ENCODE data around the gene SUN1. TPM values are rescaled to one million over a fixed set of nuclear protein-coding genes. Genes with fewer than 3 reads are reported as not detected.

The SUN1 gene
- total RNA-seq, 1 donor from 2014 or later = 207 TPM

- DNase-seq (ENCODE audit: low spot score) (no peak), ATAC-seq (no peak)
- intact Hi-C loops (cut with DNase I) = no loop called here
Measured at GRCh38 chr7:849145-849544, 16.9 kb downstream of the SUN1 start.

DNA sequence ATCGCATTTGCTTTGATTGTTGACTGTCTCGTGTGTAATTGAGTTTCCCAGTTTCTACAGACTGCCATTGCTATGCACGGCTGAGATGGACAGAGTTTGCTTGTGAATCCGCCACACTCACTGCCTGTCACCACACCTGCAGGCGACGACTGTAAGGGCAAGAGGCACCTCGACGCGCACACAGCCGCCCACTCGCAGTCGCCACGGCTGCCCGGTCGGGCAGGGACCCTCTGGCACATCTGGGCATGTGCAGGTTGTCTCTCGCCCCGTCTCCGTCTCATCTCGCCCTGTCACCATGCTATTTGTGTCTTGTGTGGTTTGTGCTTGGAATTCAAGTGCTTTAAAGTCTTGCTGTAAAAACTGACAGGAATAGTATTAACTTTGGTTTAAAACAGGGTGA lies 17.5 kb downstream of the SUN1 start:
- DNase-seq (ENCODE audit: low spot score) = no peak
- ATAC-seq = no peak

DNA sequence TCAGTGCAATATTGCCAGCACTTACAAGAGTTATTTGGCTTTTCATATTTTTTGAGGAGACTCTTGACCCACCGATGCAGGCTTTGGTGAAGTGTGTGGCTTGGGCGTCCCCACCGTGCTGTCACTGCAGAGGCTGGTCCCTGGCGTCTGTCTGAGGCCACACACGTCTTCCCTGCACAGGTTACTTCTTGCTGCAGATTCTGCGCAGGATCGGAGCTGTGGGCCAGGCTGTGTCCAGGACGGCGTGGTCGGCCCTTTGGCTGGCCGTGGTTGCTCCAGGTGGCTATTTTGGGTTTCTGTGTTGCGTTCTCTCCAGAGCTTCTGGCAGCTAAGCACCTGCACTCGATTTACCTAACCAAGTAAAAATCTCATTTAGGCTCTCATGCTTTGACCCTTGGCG lies 18.9 kb downstream of the SUN1 start:
- ATAC-seq (no peak), DNase-seq (ENCODE audit: low spot score) (no peak)
- intact Hi-C loops (cut with DNase I) = no loop called here

More for the DNA sequence above, 17.5 kb downstream of the SUN1 start:
- intact Hi-C loops (cut with DNase I) = no loop called here

- intact Hi-C loops (cut with DNase I) = no loop called here
- DNase-seq (ENCODE audit: low spot score) (no peak), ATAC-seq (no peak)
Measured at GRCh38 chr7:853366-854117, 21.3 kb downstream of the SUN1 start.

- ATAC-seq (no peak), DNase-seq (ENCODE audit: low spot score) (no peak)
- intact Hi-C loops (cut with DNase I) = no loop called here
Measured at GRCh38 chr7:854118-854775, 22.0 kb downstream of the SUN1 start.

- intact Hi-C loops (cut with DNase I) = no loop called here
- DNase-seq (ENCODE audit: low spot score) (no peak), ATAC-seq (no peak)
Measured at GRCh38 chr7:855686-856369, 23.6 kb downstream of the SUN1 start.

- DNase-seq (ENCODE audit: low spot score) (no peak), ATAC-seq (no peak)
- intact Hi-C loops (cut with DNase I) = no loop called here
Measured at GRCh38 chr7:856444-857095, 24.3 kb downstream of the SUN1 start.

GRCh38 chr7:857661-858060 lies 25.4 kb downstream of the SUN1 start:
- ATAC-seq (no peak), DNase-seq (ENCODE audit: low spot score) (no peak)
- intact Hi-C loops (cut with DNase I) = no loop called here

- intact Hi-C loops (cut with DNase I) = loop anchor here (10.0 kb wide), 1 partner anchor 75 kb away; no protein-coding TSS in a partner anchor
- peak; percentile 27 for ATAC-seq
- DNase-seq (ENCODE audit: low spot score) = no peak
Measured at GRCh38 chr7:859359-860030, 27.2 kb downstream of the SUN1 start.

GRCh38 chr7:860149-860548 lies 27.9 kb downstream of the SUN1 start:
- intact Hi-C loops (cut with DNase I) = loop anchor here (10.0 kb wide), 1 partner anchor 75 kb away; no protein-coding TSS in a partner anchor

DNA sequence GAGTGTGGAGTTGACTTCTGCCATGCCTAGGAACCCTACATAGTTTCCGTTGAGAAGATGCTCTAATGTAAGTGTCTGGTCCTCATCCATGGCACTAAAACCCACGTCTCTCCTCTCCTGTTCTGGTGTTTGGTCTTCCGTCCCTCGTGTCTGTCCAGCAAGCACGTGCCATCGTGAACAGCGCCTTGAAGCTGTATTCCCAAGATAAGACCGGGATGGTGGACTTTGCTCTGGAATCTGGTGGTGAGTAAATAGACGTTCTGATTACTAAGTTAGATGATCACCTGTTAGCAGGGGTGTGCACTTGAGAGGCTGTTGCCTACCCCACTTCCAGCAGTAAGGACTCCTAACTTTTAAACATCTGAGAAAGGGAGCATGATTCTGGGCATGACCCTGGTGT lies 28.9 kb downstream of the SUN1 start:
- DNase-seq (ENCODE audit: low spot score) (no peak), ATAC-seq (no peak)
- intact Hi-C loops (cut with DNase I) = loop anchor here (10.0 kb wide), 1 partner anchor 76 kb away; no protein-coding TSS in a partner anchor

More at GRCh38 chr7:860149-860548, 27.9 kb downstream of the SUN1 start:
- no peak for DNase-seq (ENCODE audit: low spot score)
- ATAC-seq = no peak

- DNase-seq (ENCODE audit: low spot score) (no peak), ATAC-seq (no peak)
- intact Hi-C loops (cut with DNase I) = loop anchor here (10.0 kb wide), 1 partner anchor 77 kb away; no protein-coding TSS in a partner anchor
Measured at GRCh38 chr7:862157-862556, 29.9 kb downstream of the SUN1 start.

- DNase-seq (ENCODE audit: low spot score) = no peak
- ATAC-seq = no peak
- intact Hi-C loops (cut with DNase I) = loop anchor here (10.0 kb wide), 1 partner anchor 78 kb away; no protein-coding TSS in a partner anchor
Measured at GRCh38 chr7:863106-863505, 30.8 kb downstream of the SUN1 start.

- DNase-seq (ENCODE audit: low spot score) (no peak), ATAC-seq (no peak)
- intact Hi-C loops (cut with DNase I) = loop anchor here (10.0 kb wide), 1 partner anchor 81 kb away; no protein-coding TSS in a partner anchor
Measured at GRCh38 chr7:865921-866320, 33.6 kb downstream of the SUN1 start.

DNA sequence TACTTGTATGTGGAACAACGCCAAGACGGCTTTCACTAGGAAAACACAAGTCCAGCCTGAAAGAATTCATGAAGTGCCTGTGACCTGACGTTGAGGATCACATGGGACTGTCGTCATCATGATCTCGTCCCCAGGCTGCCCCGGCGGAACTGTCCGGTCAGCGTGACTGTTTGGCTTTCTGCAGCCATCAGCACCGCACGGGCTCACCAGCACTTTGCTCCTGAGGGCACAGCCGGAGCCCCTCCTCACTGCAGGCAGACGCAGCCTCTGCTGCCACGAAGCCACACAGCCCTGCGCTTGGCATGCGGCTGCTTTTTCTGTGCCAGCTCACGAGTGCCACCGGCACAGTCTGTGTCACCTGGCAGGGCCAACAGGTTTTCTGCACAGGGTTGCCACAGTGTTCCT lies 34.7 kb downstream of the SUN1 start:
- ATAC-seq = peak; percentile 87
- intact Hi-C loops (cut with DNase I) = loop anchor here (10.0 kb wide), 1 partner anchor 82 kb away; no protein-coding TSS in a partner anchor
- peak; percentile 79 for DNase-seq (ENCODE audit: low spot score)

GRCh38 chr7:867406-868188 lies 35.3 kb downstream of the SUN1 start:
- DNase-seq (ENCODE audit: low spot score) = no peak
- intact Hi-C loops (cut with DNase I) = loop anchor here (10.0 kb wide), 1 partner anchor 83 kb away; no protein-coding TSS in a partner anchor

DNA sequence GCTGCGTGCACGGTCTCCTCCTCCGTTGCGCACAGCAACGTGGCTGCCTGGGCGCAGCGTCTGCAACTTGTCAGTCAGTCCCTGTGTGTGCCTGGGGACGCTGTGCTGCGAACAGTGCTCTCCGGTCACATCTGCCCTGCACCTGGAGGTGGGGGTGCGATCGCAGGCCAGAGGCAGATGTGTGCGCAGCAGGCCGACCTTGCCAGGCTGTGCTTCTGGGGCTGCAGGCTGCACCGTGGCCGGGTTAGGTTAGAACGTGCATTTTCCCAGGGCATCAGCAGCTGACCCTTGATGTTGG lies 35.9 kb downstream of the SUN1 start:
- intact Hi-C loops (cut with DNase I) = loop anchor here (10.0 kb wide), 1 partner anchor 83 kb away; no protein-coding TSS in a partner anchor
- DNase-seq (ENCODE audit: low spot score) = no peak
- ATAC-seq = no peak

More at GRCh38 chr7:867406-868188, 35.3 kb downstream of the SUN1 start:
- ATAC-seq = peak; percentile 59

DNA sequence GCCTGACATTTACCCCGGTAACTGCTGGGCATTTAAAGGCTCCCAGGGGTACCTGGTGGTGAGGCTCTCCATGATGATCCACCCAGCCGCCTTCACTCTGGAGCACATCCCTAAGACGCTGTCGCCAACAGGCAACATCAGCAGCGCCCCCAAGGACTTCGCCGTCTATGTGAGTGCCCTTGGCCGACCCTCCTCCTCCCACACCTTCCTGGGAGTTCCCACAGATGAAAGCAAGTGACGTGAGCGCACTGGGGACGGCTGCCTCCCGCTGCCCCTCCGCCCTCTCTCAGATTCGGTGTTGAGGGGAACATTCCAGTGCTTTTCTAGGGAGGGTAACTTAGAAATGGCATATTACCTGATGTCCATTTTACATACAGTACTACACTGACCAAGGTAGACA lies 37.1 kb downstream of the SUN1 start:
- DNase-seq (ENCODE audit: low spot score) (no peak), ATAC-seq (no peak)
- intact Hi-C loops (cut with DNase I) = loop anchor here (10.0 kb wide), 1 partner anchor 85 kb away; no protein-coding TSS in a partner anchor

All from sciatic nerve (tissue), 2 donors.